Measurements from ENCODE around the gene TBATA. TPM values are rescaled to one million over a fixed set of nuclear protein-coding genes. Genes with fewer than 3 reads are reported as not detected.
A peak's percentile ranks its signal among the peaks of the same experiment; 100 is the strongest.

TBATA gene
- total and polyA plus RNA-seq, 2 of the 8 experiments (the other 6 are each of a cell fraction or from before 2014, with no cell fraction given), result not detected

DNA sequence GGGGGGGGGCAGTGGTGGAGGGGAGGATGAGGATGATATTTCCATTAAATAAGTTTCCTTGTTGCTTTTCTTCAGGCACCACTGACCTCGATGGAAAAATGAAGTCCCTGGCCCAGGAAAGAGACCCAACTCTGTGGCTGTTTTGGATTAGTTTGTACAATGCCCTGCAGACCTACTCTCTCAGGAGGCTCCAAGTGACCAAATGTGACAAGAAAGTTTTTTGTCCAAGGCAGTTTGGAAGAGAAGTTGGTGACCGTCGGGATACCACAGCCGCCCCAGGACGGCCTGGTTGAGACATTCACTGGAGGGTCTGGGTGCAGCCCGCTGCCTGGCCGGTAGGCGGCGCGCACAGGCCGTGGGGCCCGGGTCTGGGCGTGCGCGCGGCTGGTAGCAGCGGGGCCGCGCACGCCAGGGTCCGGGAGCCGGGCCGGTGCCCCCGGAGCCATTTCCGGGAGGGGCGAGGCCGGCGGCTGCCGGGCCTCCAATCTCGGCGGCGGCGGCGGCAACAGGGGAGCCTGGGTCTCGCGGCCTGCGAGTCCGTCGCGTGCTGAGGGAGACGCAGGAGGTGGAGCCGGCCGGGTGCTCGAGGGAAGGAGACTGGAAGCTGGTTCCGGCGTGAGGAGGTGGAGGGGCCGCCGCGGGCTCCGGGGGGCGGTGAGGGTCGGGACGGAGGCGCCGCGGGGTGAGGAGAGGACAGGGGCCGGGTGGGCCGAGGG is 30.5 kb upstream of the TBATA start, which contains the start of gene SGPL1 (continued):
- TF ChIP-seq, protein P1, sequence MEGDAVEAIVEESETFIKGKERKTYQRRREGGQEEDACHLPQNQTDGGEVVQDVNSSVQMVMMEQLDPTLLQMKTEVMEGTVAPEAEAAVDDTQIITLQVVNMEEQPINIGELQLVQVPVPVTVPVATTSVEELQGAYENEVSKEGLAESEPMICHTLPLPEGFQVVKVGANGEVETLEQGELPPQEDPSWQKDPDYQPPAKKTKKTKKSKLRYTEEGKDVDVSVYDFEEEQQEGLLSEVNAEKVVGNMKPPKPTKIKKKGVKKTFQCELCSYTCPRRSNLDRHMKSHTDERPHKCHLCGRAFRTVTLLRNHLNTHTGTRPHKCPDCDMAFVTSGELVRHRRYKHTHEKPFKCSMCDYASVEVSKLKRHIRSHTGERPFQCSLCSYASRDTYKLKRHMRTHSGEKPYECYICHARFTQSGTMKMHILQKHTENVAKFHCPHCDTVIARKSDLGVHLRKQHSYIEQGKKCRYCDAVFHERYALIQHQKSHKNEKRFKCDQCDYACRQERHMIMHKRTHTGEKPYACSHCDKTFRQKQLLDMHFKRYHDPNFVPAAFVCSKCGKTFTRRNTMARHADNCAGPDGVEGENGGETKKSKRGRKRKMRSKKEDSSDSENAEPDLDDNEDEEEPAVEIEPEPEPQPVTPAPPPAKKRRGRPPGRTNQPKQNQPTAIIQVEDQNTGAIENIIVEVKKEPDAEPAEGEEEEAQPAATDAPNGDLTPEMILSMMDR (IDR thresholded peaks at IDR 0.05; ENCODE audit: control extremely low read depth in 1 of 3, insufficient read depth in 1 of 3, low read depth in 1 of 3, low read length in 3 of 3), result peak; percentile 92 to 95 (median 95)
- TF ChIP-seq NRF1 (IDR thresholded peaks at IDR 0.05; ENCODE audit: low read depth, low read length), result no peak
- peak; percentile 73; the same call in 1 of the 2 replicates for TF ChIP-seq RBBP5 (IDR thresholded peaks at IDR 0.05; ENCODE audit: borderline replicate concordance, low read depth, low read length)
- no peak for TF ChIP-seq TCF12 (IDR thresholded peaks at IDR 0.05; ENCODE audit: low read depth, low read length)
- no peak for TF ChIP-seq HDAC2 (IDR thresholded peaks at IDR 0.05; ENCODE audit: borderline replicate concordance in 1 of 2, low read depth in 2 of 2, low read length in 2 of 2)
- TF ChIP-seq, protein P2, sequence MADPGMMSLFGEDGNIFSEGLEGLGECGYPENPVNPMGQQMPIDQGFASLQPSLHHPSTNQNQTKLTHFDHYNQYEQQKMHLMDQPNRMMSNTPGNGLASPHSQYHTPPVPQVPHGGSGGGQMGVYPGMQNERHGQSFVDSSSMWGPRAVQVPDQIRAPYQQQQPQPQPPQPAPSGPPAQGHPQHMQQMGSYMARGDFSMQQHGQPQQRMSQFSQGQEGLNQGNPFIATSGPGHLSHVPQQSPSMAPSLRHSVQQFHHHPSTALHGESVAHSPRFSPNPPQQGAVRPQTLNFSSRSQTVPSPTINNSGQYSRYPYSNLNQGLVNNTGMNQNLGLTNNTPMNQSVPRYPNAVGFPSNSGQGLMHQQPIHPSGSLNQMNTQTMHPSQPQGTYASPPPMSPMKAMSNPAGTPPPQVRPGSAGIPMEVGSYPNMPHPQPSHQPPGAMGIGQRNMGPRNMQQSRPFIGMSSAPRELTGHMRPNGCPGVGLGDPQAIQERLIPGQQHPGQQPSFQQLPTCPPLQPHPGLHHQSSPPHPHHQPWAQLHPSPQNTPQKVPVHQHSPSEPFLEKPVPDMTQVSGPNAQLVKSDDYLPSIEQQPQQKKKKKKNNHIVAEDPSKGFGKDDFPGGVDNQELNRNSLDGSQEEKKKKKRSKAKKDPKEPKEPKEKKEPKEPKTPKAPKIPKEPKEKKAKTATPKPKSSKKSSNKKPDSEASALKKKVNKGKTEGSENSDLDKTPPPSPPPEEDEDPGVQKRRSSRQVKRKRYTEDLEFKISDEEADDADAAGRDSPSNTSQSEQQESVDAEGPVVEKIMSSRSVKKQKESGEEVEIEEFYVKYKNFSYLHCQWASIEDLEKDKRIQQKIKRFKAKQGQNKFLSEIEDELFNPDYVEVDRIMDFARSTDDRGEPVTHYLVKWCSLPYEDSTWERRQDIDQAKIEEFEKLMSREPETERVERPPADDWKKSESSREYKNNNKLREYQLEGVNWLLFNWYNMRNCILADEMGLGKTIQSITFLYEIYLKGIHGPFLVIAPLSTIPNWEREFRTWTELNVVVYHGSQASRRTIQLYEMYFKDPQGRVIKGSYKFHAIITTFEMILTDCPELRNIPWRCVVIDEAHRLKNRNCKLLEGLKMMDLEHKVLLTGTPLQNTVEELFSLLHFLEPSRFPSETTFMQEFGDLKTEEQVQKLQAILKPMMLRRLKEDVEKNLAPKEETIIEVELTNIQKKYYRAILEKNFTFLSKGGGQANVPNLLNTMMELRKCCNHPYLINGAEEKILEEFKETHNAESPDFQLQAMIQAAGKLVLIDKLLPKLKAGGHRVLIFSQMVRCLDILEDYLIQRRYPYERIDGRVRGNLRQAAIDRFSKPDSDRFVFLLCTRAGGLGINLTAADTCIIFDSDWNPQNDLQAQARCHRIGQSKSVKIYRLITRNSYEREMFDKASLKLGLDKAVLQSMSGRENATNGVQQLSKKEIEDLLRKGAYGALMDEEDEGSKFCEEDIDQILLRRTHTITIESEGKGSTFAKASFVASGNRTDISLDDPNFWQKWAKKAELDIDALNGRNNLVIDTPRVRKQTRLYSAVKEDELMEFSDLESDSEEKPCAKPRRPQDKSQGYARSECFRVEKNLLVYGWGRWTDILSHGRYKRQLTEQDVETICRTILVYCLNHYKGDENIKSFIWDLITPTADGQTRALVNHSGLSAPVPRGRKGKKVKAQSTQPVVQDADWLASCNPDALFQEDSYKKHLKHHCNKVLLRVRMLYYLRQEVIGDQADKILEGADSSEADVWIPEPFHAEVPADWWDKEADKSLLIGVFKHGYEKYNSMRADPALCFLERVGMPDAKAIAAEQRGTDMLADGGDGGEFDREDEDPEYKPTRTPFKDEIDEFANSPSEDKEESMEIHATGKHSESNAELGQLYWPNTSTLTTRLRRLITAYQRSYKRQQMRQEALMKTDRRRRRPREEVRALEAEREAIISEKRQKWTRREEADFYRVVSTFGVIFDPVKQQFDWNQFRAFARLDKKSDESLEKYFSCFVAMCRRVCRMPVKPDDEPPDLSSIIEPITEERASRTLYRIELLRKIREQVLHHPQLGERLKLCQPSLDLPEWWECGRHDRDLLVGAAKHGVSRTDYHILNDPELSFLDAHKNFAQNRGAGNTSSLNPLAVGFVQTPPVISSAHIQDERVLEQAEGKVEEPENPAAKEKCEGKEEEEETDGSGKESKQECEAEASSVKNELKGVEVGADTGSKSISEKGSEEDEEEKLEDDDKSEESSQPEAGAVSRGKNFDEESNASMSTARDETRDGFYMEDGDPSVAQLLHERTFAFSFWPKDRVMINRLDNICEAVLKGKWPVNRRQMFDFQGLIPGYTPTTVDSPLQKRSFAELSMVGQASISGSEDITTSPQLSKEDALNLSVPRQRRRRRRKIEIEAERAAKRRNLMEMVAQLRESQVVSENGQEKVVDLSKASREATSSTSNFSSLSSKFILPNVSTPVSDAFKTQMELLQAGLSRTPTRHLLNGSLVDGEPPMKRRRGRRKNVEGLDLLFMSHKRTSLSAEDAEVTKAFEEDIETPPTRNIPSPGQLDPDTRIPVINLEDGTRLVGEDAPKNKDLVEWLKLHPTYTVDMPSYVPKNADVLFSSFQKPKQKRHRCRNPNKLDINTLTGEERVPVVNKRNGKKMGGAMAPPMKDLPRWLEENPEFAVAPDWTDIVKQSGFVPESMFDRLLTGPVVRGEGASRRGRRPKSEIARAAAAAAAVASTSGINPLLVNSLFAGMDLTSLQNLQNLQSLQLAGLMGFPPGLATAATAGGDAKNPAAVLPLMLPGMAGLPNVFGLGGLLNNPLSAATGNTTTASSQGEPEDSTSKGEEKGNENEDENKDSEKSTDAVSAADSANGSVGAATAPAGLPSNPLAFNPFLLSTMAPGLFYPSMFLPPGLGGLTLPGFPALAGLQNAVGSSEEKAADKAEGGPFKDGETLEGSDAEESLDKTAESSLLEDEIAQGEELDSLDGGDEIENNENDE (IDR thresholded peaks at IDR 0.05; ENCODE audit: insufficient replicate concordance, low read length), result no peak
- TF ChIP-seq NANOG (IDR thresholded peaks at IDR 0.05; ENCODE audit: insufficient read depth, low read depth, low read length, poor library complexity, severe bottlenecking), result no peak

All from H1 (cell line).